Measurements from ENCODE around the gene BAHCC1. TPM values are rescaled to one million over a fixed set of nuclear protein-coding genes. Genes with fewer than 3 reads are reported as not detected.
A peak's percentile ranks its signal among the peaks of the same experiment; 100 is the strongest.

BAHCC1 gene
- total RNA-seq, 2 donors from 2014 or later, result 0.02 to 0.14 TPM

- DNase-seq, result no peak
- H3K36me3 Mint-ChIP-seq (ENCODE audit: insufficient read depth in 2 of 2), result no peaks in the 10 kb centered on the region
- no peaks in the 10 kb centered on the region for H3K4me1 Mint-ChIP-seq (ENCODE audit: low read depth)
- H3K4me3 Mint-ChIP-seq, result no peak overlapping the region
- no peak for ATAC-seq (replicated peaks in 1 of 2)
- H3K27ac Mint-ChIP-seq, result no peak overlapping the region
- no peaks in the 10 kb centered on the region for H3K27me3 Mint-ChIP-seq (ENCODE audit: low read depth)
- H3K9me3 Mint-ChIP-seq, result no peaks in the 10 kb centered on the region
Measured at GRCh38 chr17:81374890-81375289, 20.4 kb upstream of the BAHCC1 start.

- DNase-seq, result no peak
- Mint-ChIP-seq H3K27ac (no peak overlapping the region), H3K4me3 (no peak overlapping the region), H3K27me3 (ENCODE audit: low read depth) (peaks cover 5% of the 10 kb centered on the region), H3K36me3 (ENCODE audit: insufficient read depth in 2 of 2) (no peaks in the 10 kb centered on the region), H3K4me1 (ENCODE audit: low read depth) (no peaks in the 10 kb centered on the region), H3K9me3 (no peaks in the 10 kb centered on the region)
- no peak for ATAC-seq (replicated peaks in 1 of 2)
Measured at GRCh38 chr17:81376946-81377714, 18.1 kb upstream of the BAHCC1 start.

DNA sequence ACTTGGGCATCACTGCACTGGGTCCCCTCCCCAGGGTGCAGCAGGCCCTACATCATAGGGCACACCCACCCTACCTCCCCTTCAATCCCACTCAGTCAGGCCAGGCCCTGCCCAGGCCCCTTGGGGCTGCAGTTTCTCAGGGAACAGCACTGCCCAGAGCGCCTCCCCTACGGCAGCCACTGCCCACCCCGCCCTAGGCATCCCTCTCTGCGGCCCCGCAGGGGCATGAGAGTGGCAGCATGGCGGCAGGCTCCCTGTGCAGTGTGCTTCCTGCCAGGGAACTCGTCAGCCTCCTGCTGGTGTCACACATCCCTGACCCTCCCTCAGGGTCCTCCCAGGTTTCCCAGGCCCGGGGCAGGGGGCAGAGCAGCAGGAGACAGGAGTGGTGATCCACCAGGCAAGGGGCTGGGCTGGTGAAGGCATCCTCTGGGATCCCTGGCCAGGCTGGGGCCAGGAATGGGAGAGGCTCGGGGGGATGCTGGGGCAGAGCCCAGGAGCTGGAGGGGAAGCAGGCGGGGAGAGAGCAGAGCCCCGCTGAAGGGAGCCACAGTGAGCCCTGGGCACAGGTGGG, 16.2 kb upstream of the BAHCC1 start:
- Mint-ChIP-seq H3K36me3 (ENCODE audit: insufficient read depth in 2 of 2) (no peaks in the 10 kb centered on the region), H3K27me3 (ENCODE audit: low read depth) (peaks cover 5% of the 10 kb centered on the region), H3K9me3 (no peaks in the 10 kb centered on the region), H3K4me3 (no peak overlapping the region), H3K27ac (no peak overlapping the region), H3K4me1 (ENCODE audit: low read depth) (no peaks in the 10 kb centered on the region)
- DNase-seq, result no peak
- no peak for ATAC-seq (replicated peaks in 1 of 2)

GRCh38 chr17:81379523-81379942, 15.7 kb upstream of the BAHCC1 start:
- H3K27ac Mint-ChIP-seq, result no peak overlapping the region
- ATAC-seq (replicated peaks in 1 of 2), result no peak
- H3K4me1 Mint-ChIP-seq (ENCODE audit: low read depth), result no peaks in the 10 kb centered on the region
- DNase-seq, result no peak
- H3K27me3 Mint-ChIP-seq (ENCODE audit: low read depth), result peaks cover 5% of the 10 kb centered on the region
- H3K4me3 Mint-ChIP-seq, result no peak overlapping the region
- no peaks in the 10 kb centered on the region for H3K36me3 Mint-ChIP-seq (ENCODE audit: insufficient read depth in 2 of 2)
- no peaks in the 10 kb centered on the region for H3K9me3 Mint-ChIP-seq

DNA sequence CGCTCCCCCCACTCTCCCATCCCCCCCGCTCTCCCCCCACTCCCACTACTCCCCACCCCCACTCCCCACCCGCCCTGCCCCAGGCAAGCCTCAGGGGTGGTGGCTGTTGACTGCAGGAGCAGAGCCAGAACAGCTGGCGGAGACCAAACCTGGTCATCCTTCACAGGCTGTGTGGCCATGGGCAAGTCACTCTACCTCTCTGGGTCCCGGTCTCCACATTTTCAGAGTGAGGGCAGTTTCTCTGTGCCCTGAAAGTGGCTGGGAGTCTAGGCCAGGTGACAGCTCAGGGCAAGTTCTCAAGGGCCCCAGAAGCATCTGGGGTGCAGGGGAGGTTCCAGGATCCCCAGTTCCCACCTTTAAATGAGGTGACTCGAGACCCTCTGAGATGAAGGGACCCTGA, 15.1 kb upstream of the BAHCC1 start:
- no peak overlapping the region for H3K27ac Mint-ChIP-seq

DNA sequence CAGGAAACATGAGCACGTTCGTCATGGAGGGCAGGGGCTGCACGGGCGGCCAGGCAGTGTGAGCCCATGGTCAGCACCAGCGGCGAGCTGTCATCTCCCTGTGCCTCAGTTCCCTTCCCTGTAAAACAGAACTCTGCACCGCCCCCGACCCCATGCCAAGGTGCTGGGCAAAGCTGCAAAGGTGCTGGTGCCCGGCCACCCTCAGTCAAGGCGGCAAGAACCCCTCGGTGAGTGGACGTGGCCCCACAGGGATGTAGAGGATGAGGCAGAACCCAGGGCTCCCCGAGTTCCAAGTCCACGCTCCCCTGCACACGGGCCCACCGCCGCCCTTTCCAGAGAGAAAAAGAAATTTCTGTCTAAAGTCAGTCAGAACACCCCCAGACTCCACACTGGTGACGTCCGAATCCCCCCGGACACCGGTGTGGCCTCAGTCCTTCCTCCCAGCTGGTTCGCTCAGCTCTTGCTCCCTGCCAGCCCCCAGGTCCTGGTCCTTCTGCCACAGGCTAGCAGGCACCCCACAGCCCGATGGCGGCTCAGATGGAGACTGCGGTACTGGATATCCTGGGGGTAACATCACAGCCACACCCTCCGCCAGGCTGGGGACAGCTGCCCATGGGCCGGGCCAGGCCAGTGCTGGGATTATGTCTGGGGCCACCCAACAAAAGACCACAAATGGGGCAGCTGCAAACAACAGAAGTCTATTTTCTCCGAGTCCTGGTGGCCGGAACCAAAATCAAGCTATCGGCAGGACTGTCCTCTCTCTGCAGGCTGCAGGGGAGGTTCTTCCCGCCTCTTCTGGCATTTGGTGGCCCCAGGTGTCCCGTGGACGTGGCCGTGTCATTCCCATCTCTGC, 14.4 kb upstream of the BAHCC1 start:
- no peak overlapping the region for H3K27ac Mint-ChIP-seq
- peaks cover 10% of the 10 kb centered on the region for H3K27me3 Mint-ChIP-seq (ENCODE audit: low read depth)
- no peak for ATAC-seq (replicated peaks in 1 of 2)

More for the DNA sequence above, 15.1 kb upstream of the BAHCC1 start:
- H3K9me3 Mint-ChIP-seq, result no peaks in the 10 kb centered on the region
- no peaks in the 10 kb centered on the region for H3K36me3 Mint-ChIP-seq (ENCODE audit: insufficient read depth in 2 of 2)
- ATAC-seq (replicated peaks in 1 of 2) (no peak), DNase-seq (no peak)
- H3K4me3 Mint-ChIP-seq, result no peak overlapping the region
- H3K27me3 Mint-ChIP-seq (ENCODE audit: low read depth), result peaks cover 5% of the 10 kb centered on the region
- no peaks in the 10 kb centered on the region for H3K4me1 Mint-ChIP-seq (ENCODE audit: low read depth)

DNA sequence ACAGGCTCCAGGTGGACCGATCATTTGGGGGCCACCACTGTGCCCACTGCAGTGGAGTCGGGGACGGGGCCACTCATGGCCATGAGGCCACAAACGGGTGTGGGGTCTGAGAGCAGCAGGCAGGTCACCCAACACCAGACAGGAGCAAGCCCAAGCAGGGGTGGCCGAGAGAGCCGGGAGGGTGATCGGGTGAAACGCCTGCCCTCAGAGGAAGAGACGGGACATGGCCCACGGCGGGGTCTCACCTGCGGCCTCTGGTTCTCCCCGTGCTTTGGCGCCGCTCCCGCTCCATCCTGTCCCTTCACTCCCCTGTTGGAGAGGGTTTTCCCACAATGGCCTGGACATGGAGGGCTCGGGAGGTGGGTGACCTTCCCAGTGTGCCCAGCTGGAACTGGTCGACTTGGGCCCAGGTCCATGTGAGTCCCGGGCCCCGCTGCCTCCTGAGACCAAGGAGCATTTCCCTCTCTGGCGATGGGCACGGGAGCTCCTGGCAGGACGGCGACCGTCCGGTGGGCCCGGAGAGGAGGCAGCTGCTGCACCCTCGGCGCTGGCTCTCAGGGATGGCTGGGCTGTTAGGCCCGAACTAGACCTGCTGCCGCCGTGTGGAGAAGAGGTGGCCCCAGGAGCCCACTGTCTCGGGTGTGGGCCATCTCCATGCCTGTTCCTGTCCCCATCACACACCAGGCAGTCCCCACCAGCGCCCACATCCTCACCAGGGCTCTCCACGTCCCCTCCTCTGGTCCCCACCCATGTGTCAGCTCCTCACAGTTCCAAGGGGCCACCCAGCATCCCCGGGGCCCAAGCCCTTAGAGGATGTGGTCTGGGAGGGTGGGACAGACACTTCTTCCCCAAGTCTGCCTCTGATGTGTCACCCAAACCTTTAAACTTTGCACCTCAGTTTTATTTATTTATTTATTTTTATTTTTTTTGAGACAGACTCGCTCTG, 13.4 kb upstream of the BAHCC1 start:
- Mint-ChIP-seq H3K27ac (no peak overlapping the region), H3K4me3 (no peak overlapping the region), H3K36me3 (ENCODE audit: insufficient read depth in 2 of 2) (no peaks in the 10 kb centered on the region), H3K9me3 (no peaks in the 10 kb centered on the region), H3K4me1 (ENCODE audit: low read depth) (no peaks in the 10 kb centered on the region), H3K27me3 (ENCODE audit: low read depth) (peaks cover 17% of the 10 kb centered on the region)
- ATAC-seq (replicated peaks in 1 of 2) (no peak), DNase-seq (no peak)

More for the DNA sequence above, 14.4 kb upstream of the BAHCC1 start:
- Mint-ChIP-seq H3K4me1 (ENCODE audit: low read depth) (no peaks in the 10 kb centered on the region), H3K4me3 (no peak overlapping the region), H3K9me3 (no peaks in the 10 kb centered on the region), H3K36me3 (ENCODE audit: insufficient read depth in 2 of 2) (no peaks in the 10 kb centered on the region)
- DNase-seq, result no peak

DNA sequence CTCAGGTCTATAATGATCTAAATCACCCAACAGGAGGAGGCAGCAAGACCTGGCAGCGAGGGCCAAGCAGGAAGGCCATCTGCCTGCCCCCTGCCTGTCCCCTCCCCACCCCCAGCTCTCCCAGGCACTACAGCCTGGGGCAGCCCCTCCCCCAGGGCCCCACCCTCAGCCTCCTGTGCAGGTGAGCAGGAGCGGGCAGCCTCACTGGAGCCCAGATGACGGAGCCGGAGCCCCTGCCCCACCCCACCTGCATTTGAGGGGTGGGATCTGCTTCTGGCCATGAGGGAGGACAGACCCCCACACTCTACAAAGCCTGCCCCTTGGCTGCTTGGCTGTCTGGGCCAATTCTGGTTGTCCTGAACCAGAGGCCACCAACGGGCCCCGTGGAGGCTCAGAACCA, 12.4 kb upstream of the BAHCC1 start:
- H3K36me3 Mint-ChIP-seq (ENCODE audit: insufficient read depth in 2 of 2), result no peaks in the 10 kb centered on the region
- H3K27ac Mint-ChIP-seq, result no peak overlapping the region
- DNase-seq, result no peak
- H3K4me1 Mint-ChIP-seq (ENCODE audit: low read depth), result no peaks in the 10 kb centered on the region
- ATAC-seq (replicated peaks in 1 of 2), result no peak
- H3K27me3 Mint-ChIP-seq (ENCODE audit: low read depth), result peaks cover 19% of the 10 kb centered on the region
- no peak overlapping the region for H3K4me3 Mint-ChIP-seq
- no peaks in the 10 kb centered on the region for H3K9me3 Mint-ChIP-seq

DNA sequence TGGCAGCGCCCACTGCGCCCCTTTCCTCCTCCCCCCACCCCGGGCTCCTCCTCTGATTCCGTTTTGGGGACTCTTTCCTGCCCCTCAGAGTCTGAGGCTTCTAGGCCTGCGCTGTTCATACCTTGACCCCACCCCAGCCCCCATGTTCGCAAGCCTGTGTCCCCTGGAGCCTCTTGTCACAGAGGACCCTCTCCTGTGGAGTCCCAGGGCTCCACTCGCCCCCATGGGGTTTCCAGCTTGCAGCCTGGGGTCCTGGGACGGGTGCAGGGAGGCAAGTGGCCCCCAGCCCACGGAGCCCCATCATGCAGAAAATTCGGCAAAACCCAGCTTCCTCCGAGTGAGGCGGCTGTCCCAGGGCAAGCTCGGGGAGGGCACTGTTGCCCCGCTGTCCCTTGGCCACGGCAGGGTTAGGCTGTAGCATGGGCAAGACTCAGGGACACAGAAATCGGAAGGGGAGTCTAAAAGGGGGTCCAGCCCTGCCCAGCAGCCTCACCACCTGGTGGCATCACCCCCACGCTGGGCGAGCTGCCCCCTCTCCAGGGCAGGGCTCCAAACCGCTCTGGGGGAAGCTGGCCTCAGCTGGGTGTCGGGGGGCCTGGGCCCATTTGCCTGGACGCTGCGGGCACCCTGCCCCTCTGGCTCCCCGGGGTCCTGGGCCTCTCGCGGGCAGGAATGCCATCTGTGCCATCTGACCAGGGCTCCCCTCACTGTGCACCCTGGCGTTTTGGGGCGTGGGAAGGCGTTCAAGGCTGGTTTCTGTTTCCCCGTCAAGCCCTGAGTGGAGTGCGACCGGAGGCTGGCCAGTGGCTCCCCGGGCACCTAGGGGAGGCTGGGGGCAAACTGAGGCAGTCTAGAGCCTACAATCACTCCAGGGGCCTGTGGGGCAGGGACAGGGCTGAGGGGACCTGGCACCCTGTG, 11.5 kb upstream of the BAHCC1 start:
- H3K4me1 Mint-ChIP-seq (ENCODE audit: low read depth), result no peaks in the 10 kb centered on the region
- H3K27me3 Mint-ChIP-seq (ENCODE audit: low read depth), result peaks cover 28% of the 10 kb centered on the region
- no peak for DNase-seq

GRCh38 chr17:81384929-81385319, 10.3 kb upstream of the BAHCC1 start:
- H3K9me3 Mint-ChIP-seq, result no peaks in the 10 kb centered on the region
- DNase-seq, result no peak
- no peaks in the 10 kb centered on the region for H3K4me1 Mint-ChIP-seq (ENCODE audit: low read depth)
- peaks cover 39% of the 10 kb centered on the region for H3K27me3 Mint-ChIP-seq (ENCODE audit: low read depth)
- no peak overlapping the region for H3K27ac Mint-ChIP-seq
- H3K36me3 Mint-ChIP-seq (ENCODE audit: insufficient read depth in 2 of 2), result no peaks in the 10 kb centered on the region
- no peak overlapping the region for H3K4me3 Mint-ChIP-seq
- ATAC-seq (replicated peaks in 1 of 2), result no peak

More for the DNA sequence above, 11.5 kb upstream of the BAHCC1 start:
- no peak overlapping the region for H3K4me3 Mint-ChIP-seq
- H3K9me3 Mint-ChIP-seq, result no peaks in the 10 kb centered on the region
- ATAC-seq (replicated peaks in 1 of 2), result no peak
- no peaks in the 10 kb centered on the region for H3K36me3 Mint-ChIP-seq (ENCODE audit: insufficient read depth in 2 of 2)
- no peak overlapping the region for H3K27ac Mint-ChIP-seq

DNA sequence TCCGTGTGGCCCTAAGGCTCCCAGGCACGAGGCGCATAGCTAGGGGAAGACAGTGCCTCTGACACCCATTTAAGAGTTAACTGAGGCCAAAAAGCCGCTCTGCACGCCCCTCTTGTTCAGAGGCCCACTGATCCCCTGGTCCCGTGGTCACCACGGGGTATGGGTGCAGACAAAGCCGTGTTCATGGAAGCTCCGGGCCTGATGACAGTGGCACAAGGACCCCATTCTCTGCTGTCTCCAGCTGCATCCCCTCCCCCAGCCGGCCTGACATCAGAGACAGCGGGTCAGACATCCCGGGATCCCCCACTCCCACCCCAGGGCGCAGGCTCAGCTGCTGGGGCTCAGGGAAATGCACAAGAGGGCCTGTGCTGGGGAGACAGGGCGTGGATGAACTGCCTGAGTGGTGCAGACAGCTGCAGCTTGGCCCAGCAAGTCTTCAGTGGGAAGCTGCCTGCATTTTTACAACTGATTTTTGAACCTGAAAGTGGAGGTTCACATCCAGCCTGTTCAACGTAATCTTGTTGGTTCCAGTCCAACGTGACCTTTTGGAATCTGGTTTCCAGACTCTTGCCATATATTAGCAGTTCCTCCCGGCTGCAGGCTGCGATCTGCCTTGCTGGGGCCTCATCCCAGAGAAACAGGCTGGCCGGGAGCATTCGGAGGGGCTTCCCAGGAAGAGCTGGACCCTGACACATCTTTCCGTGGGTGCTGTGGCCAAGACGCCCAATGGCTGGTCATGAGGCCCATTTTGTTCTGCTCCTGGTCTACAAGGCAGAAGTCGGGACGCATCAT, 9.7 kb upstream of the BAHCC1 start:
- Mint-ChIP-seq H3K9me3 (no peaks in the 10 kb centered on the region), H3K4me1 (ENCODE audit: low read depth) (no peaks in the 10 kb centered on the region), H3K27ac (no peak overlapping the region), H3K27me3 (ENCODE audit: low read depth) (peaks cover 42% of the 10 kb centered on the region), H3K36me3 (ENCODE audit: insufficient read depth in 2 of 2) (no peaks in the 10 kb centered on the region), H3K4me3 (peak overlapping the region in 1 of 2 donors; percentile 32)
- ATAC-seq (replicated peaks in 1 of 2), result no peak
- DNase-seq, result no peak
